ENCODE results near the gene NDOR1.
A peak's percentile ranks its signal among the peaks of the same experiment; 100 is the strongest.

The NDOR1 gene

GRCh38 chr9:137205126-137206069 is at the start of gene NDOR1, which contains the start of gene TMEM203:
Gene NDOR1, plus strand, starts transcription at chr9:137205700. Its CDS starts 78 bp downstream, at chr9:137205778.
Gene TMEM203, minus strand, starts transcription at chr9:137205648. Its CDS starts 234 bp downstream, at chr9:137205414.
- H3K4me3 ChIP-seq (ENCODE audit: low read length): peak within 1 kb of the TSS; percentile 76
- H3K4me1 ChIP-seq (ENCODE audit: insufficient read depth, low read length): peaks cover 39% of the 10 kb centered on the region
- peak within 1 kb of the TSS; percentile 49 for H2AFZ ChIP-seq (ENCODE audit: low read depth, low read length)
- H3K9me3 ChIP-seq (ENCODE audit: low read length): no peaks in the 10 kb centered on the region
- peaks cover 12% of the 10 kb centered on the region for H3K36me3 ChIP-seq (ENCODE audit: insufficient read depth, low read length)
- H3K27me3 ChIP-seq (ENCODE audit: insufficient read depth, low read length): no peaks in the 10 kb centered on the region

DNA sequence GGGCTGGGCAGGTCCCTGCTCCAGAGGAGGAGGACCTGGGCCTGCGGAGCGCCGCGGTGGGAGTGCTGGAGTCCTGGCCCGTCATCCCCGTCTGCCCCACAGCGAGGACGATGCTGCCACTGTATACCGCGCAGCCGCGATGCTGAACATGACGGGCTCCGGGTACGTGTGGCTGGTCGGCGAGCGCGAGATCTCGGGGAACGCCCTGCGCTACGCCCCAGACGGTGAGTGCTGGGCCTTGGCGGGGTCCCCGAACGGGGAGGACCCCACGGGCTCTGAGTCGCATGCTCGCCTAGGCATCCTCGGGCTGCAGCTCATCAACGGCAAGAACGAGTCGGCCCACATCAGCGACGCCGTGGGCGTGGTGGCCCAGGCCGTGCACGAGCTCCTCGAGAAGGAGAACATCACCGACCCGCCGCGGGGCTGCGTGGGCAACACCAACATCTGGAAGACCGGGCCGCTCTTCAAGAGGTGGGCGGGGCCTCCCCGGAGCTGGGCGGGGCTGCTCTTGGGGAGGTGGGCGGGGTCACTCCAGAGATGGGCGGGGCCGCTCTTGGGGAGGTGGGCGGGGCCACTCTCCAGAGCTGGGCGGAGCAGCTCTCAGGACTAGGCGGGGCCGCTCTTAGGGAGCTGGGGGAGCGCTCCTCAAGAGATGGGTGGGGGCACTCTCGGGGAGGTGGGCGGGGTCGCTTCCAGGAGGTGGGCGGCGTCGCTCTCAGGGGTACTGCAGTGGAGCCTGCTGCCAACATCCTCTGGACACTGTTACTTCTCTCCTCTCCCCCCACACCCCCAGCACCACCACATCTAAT is 48.7 kb upstream of the NDOR1 start:
- no peaks in the 10 kb centered on the region for H3K9me3 ChIP-seq (ENCODE audit: low read length)
- H2AFZ ChIP-seq (ENCODE audit: low read depth, low read length): no peak overlapping the region
- peaks cover 7% of the 10 kb centered on the region for H3K4me1 ChIP-seq (ENCODE audit: insufficient read depth, low read length)
- H3K36me3 ChIP-seq (ENCODE audit: insufficient read depth, low read length): no peaks in the 10 kb centered on the region
- peaks cover 64% of the 10 kb centered on the region for H3K27me3 ChIP-seq (ENCODE audit: insufficient read depth, low read length)
- no peak overlapping the region for H3K4me3 ChIP-seq (ENCODE audit: low read length)

DNA sequence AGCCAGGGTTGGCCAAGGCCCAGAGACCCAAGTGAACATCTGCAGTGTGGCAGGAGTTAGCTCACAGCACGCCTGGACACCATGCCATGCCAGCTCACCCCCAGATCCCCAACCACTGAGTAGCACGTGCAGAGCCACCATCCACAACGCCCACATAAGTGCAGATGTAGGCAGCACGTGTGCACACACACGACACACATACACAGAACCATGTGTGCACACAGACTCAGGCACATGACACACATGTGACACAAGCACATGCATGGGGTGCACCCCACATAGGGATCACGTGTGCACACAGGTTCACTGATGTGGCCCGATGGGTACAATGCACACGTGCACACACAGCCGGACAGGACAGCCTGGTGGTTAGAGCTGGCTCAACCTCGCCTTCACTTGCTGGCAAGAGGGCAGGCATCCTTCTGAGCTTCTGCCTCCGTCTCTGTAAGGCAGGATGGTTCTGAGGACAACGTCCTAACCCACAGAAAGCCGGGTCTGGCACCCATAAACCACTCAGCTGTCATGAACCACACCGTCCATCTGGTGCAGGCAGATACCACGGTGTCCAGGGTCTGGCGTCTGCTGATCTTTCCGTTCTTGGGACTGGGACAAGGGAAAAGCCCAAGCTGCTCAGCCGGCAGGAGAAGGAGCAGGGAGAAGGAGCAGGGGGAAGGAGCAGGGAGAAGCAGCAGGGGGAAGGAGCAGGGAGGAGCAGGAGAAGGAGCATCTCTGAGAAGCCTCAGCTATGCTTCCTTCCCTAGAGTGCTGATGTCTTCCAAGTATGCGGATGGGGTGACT is 47.7 kb upstream of the NDOR1 start:
- no peak overlapping the region for H2AFZ ChIP-seq (ENCODE audit: low read depth, low read length)
- no peak overlapping the region for H3K4me3 ChIP-seq (ENCODE audit: low read length)
- no peaks in the 10 kb centered on the region for H3K36me3 ChIP-seq (ENCODE audit: insufficient read depth, low read length)
- H3K27me3 ChIP-seq (ENCODE audit: insufficient read depth, low read length): peaks cover 71% of the 10 kb centered on the region
- peaks cover 11% of the 10 kb centered on the region for H3K4me1 ChIP-seq (ENCODE audit: insufficient read depth, low read length)
- no peaks in the 10 kb centered on the region for H3K9me3 ChIP-seq (ENCODE audit: low read length)

GRCh38 chr9:137158625-137159024 is 46.9 kb upstream of the NDOR1 start:
- Histone ChIP-seq H3K36me3 (ENCODE audit: insufficient read depth, low read length) (no peaks in the 10 kb centered on the region), H3K4me1 (ENCODE audit: insufficient read depth, low read length) (peaks cover 11% of the 10 kb centered on the region), H3K27me3 (ENCODE audit: insufficient read depth, low read length) (peaks cover 78% of the 10 kb centered on the region), H2AFZ (ENCODE audit: low read depth, low read length) (no peak overlapping the region), H3K4me3 (ENCODE audit: low read length) (no peak overlapping the region), H3K9me3 (ENCODE audit: low read length) (no peaks in the 10 kb centered on the region)

DNA sequence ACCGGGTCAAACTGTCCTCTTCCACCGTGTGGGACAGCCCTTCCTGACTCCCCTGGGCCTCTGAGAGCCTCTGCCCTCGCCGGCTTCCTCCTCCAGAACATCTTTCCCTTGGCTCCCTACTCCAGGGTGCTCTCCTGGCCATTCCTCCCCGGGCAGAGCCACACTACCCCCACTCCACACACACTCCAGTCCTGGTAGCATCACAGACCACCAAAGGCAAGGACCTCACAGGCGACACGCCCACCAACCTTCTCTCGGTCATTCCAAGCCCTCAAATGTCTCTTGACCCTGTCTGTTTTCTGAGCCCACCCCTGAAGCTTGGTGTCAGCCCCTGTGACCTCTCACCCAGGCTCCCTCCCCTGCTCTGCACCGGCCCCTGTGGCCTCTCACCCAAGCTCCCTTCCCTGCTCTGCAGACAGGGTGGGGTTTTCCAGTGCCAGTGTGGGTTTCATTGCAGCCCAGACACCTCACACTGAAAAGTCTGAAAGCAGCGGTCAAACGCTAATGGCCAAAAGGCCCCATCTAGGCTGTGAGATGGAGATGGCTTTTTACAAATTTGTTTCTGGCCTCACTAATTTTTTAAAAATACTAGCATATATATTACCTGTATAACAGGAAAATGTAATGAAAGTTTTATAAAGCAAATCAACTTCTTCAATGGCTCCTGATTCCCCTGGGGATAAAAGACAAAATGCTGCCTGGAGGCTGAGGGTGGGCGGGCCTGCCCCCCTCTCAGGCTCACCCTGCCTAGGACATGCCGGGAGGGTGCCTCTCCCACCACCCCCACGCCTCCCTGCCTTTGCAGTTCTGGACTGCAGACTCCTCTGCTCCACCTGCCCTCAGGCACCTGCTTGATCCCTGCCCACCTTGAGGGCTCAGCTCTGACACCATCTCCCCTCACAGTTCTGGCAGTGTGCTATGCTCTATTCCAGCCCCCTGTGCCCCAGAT is 46.1 kb upstream of the NDOR1 start:
- H2AFZ ChIP-seq (ENCODE audit: low read depth, low read length): no peak overlapping the region
- H3K36me3 ChIP-seq (ENCODE audit: insufficient read depth, low read length): no peaks in the 10 kb centered on the region
- H3K4me3 ChIP-seq (ENCODE audit: low read length): no peak overlapping the region
- H3K9me3 ChIP-seq (ENCODE audit: low read length): no peaks in the 10 kb centered on the region
- peaks cover 86% of the 10 kb centered on the region for H3K27me3 ChIP-seq (ENCODE audit: insufficient read depth, low read length)
- peaks cover 11% of the 10 kb centered on the region for H3K4me1 ChIP-seq (ENCODE audit: insufficient read depth, low read length)

DNA sequence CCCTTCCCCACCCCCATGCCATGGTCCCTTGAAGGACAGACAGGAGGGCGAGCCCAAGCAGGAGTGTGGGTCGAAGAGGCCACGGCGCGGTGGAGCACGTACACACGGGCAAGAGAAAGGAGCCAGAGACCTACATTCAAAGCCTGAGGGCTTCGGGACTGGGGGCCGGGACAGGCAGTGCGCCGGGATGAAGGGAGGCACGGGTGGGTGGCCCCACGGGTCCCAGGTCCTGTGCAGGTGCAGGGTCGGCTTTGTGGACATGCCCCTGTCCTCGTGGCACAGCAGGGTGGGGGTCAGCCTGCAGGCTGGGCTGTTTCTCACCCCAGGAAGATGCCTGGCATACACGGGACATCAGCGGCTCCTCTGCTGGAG is 45.5 kb upstream of the NDOR1 start:
- Histone ChIP-seq H3K4me1 (ENCODE audit: insufficient read depth, low read length) (peaks cover 17% of the 10 kb centered on the region), H3K36me3 (ENCODE audit: insufficient read depth, low read length) (no peaks in the 10 kb centered on the region), H3K27me3 (ENCODE audit: insufficient read depth, low read length) (peaks cover 88% of the 10 kb centered on the region), H2AFZ (ENCODE audit: low read depth, low read length) (no peak overlapping the region), H3K9me3 (ENCODE audit: low read length) (no peaks in the 10 kb centered on the region), H3K4me3 (ENCODE audit: low read length) (no peak overlapping the region)

DNA sequence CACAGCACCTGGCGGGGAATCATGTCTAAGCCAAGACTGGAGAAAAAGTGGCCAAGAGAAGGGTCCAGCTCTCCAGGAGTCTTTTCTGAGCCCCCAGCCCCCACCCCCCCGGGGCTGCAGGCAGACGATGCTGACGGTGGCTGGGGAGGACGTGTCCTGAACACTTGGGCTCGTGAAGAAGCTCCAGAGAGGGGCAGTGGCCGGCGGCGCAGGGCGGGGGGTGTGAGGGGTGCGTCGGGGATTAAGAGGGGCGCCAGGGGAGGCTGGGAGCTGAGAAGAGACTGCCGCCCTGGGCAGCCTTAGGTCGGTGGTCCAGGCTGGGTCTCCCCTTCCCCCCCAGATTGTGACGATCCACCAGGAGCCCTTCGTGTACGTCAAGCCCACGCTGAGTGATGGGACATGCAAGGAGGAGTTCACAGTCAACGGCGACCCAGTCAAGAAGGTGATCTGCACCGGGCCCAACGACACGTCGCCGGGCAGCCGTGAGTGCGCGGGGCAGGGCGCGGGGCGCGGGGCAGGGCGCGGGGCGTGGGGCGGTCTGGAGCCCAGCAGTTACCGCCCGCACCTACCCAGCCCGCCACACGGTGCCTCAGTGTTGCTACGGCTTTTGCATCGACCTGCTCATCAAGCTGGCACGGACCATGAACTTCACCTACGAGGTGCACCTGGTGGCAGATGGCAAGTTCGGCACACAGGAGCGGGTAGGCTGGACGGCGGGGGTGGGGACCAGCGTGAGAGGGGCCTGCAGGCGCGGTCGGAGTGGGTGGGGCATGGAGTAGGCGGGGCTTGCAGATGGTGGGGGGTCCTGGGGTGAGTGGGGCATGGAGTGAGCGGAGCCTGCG is 44.6 kb upstream of the NDOR1 start:
- no peaks in the 10 kb centered on the region for H3K36me3 ChIP-seq (ENCODE audit: insufficient read depth, low read length)
- no peak overlapping the region for H2AFZ ChIP-seq (ENCODE audit: low read depth, low read length)
- H3K27me3 ChIP-seq (ENCODE audit: insufficient read depth, low read length): peaks cover 88% of the 10 kb centered on the region
- no peak overlapping the region for H3K4me3 ChIP-seq (ENCODE audit: low read length)
- H3K9me3 ChIP-seq (ENCODE audit: low read length): no peaks in the 10 kb centered on the region
- H3K4me1 ChIP-seq (ENCODE audit: insufficient read depth, low read length): peaks cover 17% of the 10 kb centered on the region

- no peak overlapping the region for H2AFZ ChIP-seq (ENCODE audit: low read depth, low read length)
- H3K36me3 ChIP-seq (ENCODE audit: insufficient read depth, low read length): no peaks in the 10 kb centered on the region
- H3K4me3 ChIP-seq (ENCODE audit: low read length): no peak overlapping the region
- H3K27me3 ChIP-seq (ENCODE audit: insufficient read depth, low read length): peaks cover 88% of the 10 kb centered on the region
- H3K9me3 ChIP-seq (ENCODE audit: low read length): no peaks in the 10 kb centered on the region
- peaks cover 21% of the 10 kb centered on the region for H3K4me1 ChIP-seq (ENCODE audit: insufficient read depth, low read length)
Measured at GRCh38 chr9:137161558-137162486, 43.7 kb upstream of the NDOR1 start.

DNA sequence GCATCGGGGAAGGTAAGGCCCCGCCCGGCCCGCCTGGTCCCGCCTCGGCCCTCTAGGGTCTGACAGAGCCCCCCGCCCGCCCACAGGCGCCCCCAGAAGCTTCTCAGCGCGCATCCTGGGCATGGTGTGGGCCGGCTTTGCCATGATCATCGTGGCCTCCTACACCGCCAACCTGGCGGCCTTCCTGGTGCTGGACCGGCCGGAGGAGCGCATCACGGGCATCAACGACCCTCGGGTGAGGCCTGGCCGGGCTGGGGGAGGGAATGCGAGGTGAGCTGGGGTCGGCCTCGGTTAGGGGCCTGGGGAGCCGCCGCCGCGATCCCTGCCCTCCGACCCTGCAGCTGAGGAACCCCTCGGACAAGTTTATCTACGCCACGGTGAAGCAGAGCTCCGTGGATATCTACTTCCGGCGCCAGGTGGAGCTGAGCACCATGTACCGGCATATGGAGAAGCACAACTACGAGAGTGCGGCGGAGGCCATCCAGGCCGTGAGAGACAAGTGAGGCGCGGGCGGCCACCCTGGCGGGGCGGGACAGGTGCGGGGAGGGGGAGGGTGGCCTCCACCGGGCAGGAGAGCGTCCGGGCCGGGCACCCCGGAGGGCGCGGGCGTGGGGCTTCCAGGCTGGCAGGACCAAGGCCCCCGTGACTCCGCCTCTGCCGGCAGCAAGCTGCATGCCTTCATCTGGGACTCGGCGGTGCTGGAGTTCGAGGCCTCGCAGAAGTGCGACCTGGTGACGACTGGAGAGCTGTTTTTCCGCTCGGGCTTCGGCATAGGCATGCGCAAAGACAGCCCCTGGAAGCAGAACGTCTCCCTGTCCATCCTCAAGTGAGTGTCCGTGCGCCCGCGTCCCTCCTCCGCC is 42.8 kb upstream of the NDOR1 start:
- Histone ChIP-seq H3K27me3 (ENCODE audit: insufficient read depth, low read length) (peaks cover 88% of the 10 kb centered on the region), H3K9me3 (ENCODE audit: low read length) (no peaks in the 10 kb centered on the region), H3K4me3 (ENCODE audit: low read length) (peak overlapping the region; percentile 34), H3K4me1 (ENCODE audit: insufficient read depth, low read length) (peaks cover 28% of the 10 kb centered on the region), H2AFZ (ENCODE audit: low read depth, low read length) (no peak overlapping the region), H3K36me3 (ENCODE audit: insufficient read depth, low read length) (no peaks in the 10 kb centered on the region)

DNA sequence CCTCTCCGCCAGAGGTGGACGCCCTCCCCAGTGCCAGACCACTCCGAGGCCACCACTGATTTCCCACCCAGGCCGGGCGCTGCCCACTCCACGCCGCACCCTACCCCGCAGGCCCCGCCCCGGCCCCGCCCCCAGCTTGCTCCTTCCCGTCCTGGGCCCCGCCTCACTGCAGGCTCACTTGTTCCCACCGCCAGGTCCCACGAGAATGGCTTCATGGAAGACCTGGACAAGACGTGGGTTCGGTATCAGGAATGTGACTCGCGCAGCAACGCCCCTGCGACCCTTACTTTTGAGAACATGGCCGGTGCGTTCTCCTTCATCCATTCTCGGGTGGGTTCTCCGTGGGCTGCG is 42.2 kb upstream of the NDOR1 start:
- peak overlapping the region; percentile 34 for H3K4me3 ChIP-seq (ENCODE audit: low read length)
- peaks cover 85% of the 10 kb centered on the region for H3K27me3 ChIP-seq (ENCODE audit: insufficient read depth, low read length)
- no peaks in the 10 kb centered on the region for H3K9me3 ChIP-seq (ENCODE audit: low read length)
- H3K4me1 ChIP-seq (ENCODE audit: insufficient read depth, low read length): peaks cover 33% of the 10 kb centered on the region
- H3K36me3 ChIP-seq (ENCODE audit: insufficient read depth, low read length): no peaks in the 10 kb centered on the region
- no peak overlapping the region for H2AFZ ChIP-seq (ENCODE audit: low read depth, low read length)
